ENCODE results near the gene SBK3. TPM values are rescaled to one million over a fixed set of nuclear protein-coding genes. Genes with fewer than 3 reads are reported as not detected.
A peak's percentile ranks its signal among the peaks of the same experiment; 100 is the strongest.

SBK3 gene
- total RNA-seq, 1 donor from 2014 or later, result 3.3 TPM

DNA sequence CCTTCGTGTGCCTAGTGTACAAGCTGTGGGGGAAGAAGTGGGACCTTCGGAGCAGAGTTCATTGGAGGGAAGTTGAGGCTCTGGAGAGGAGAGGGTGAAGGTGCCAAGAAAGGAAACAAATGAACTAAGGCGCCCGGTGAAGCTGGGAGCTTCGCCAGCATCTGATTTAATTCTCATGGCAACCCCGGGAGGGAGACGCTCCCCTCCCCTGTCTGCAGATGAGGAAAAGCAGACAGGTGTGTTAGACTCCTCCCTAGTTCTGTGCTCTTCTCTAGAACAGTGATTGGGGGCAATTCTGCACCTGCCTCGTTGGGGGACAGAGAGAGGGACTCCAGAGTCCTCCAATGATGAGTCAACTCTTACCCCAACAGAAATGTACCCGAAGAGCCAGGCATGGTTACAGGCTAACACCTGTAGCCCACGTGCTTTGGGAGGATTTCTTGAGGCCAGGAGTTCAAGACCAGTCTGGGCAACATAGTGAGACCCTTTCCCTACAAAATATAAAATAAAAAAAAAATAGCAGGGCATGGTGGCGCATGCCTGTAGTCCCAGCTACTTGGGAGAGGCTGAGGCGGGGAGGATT, 52.9 kb downstream of the SBK3 start:
- H3K27ac ChIP-seq, result no peak overlapping the region
- peaks cover 5% of the 10 kb centered on the region for H3F3A ChIP-seq (ENCODE audit: low read depth)
- H3K27ac Mint-ChIP-seq, result peak overlapping the region; percentile 38
- H4K20me1 ChIP-seq (ENCODE audit: low read depth), result peaks cover 6% of the 10 kb centered on the region
- H3K4me2 ChIP-seq, result no peak overlapping the region
- peaks cover 6% of the 10 kb centered on the region for H3K27me3 Mint-ChIP-seq (ENCODE audit: insufficient read depth, low read depth)
- no peak overlapping the region for H3K4me3 Mint-ChIP-seq
- H3K36me3 ChIP-seq, result no peaks in the 10 kb centered on the region
- no peak for DNase-seq (ENCODE audit: low spot score)
- H3K79me2 ChIP-seq (ENCODE audit: low read depth), result no peaks in the 10 kb centered on the region
- H3K9me3 Mint-ChIP-seq, result no peaks in the 10 kb centered on the region
- peaks cover 17% of the 10 kb centered on the region for H3K4me1 ChIP-seq
- no peaks in the 10 kb centered on the region for H3K9me3 ChIP-seq (ENCODE audit: low read depth)
- peaks cover 25% of the 10 kb centered on the region for H3K4me1 Mint-ChIP-seq
- H3K9ac ChIP-seq, result no peak overlapping the region
- no peaks in the 10 kb centered on the region for H3K27me3 ChIP-seq
- H2AFZ ChIP-seq (replicated peaks), result no peak overlapping the region
- no peak overlapping the region for H3K4me3 ChIP-seq
- TF ChIP-seq EZH2phosphoT487 (IDR thresholded peaks at IDR 0.05) (no peak), EZH2 (IDR thresholded peaks at IDR 0.05) (no peak)
- TF ChIP-seq, protein P1, sequence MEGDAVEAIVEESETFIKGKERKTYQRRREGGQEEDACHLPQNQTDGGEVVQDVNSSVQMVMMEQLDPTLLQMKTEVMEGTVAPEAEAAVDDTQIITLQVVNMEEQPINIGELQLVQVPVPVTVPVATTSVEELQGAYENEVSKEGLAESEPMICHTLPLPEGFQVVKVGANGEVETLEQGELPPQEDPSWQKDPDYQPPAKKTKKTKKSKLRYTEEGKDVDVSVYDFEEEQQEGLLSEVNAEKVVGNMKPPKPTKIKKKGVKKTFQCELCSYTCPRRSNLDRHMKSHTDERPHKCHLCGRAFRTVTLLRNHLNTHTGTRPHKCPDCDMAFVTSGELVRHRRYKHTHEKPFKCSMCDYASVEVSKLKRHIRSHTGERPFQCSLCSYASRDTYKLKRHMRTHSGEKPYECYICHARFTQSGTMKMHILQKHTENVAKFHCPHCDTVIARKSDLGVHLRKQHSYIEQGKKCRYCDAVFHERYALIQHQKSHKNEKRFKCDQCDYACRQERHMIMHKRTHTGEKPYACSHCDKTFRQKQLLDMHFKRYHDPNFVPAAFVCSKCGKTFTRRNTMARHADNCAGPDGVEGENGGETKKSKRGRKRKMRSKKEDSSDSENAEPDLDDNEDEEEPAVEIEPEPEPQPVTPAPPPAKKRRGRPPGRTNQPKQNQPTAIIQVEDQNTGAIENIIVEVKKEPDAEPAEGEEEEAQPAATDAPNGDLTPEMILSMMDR (IDR thresholded peaks at IDR 0.05), result no peak
- H3K36me3 Mint-ChIP-seq, result no peaks in the 10 kb centered on the region

- Histone ChIP-seq H4K20me1 (ENCODE audit: low read depth) (peaks cover 13% of the 10 kb centered on the region), H3K27ac (no peak overlapping the region), H3K36me3 (no peaks in the 10 kb centered on the region), H3F3A (ENCODE audit: low read depth) (peaks cover 7% of the 10 kb centered on the region), H3K79me2 (ENCODE audit: low read depth) (no peaks in the 10 kb centered on the region), H3K27me3 (no peaks in the 10 kb centered on the region), H3K4me3 (no peak overlapping the region), H3K9ac (no peak overlapping the region), H2AFZ (replicated peaks) (no peak overlapping the region), H3K9me3 (ENCODE audit: low read depth) (no peaks in the 10 kb centered on the region), H3K4me1 (peaks cover 21% of the 10 kb centered on the region), H3K4me2 (no peak overlapping the region)
- Mint-ChIP-seq H3K36me3 (no peaks in the 10 kb centered on the region), H3K27me3 (ENCODE audit: insufficient read depth, low read depth) (peaks cover 6% of the 10 kb centered on the region), H3K4me3 (no peak overlapping the region), H3K4me1 (peaks cover 32% of the 10 kb centered on the region), H3K27ac (peak overlapping the region; percentile 38), H3K9me3 (no peaks in the 10 kb centered on the region)
- no peak for DNase-seq (ENCODE audit: low spot score)
- TF ChIP-seq, protein P1 (IDR thresholded peaks at IDR 0.05), result no peak
- TF ChIP-seq EZH2 (IDR thresholded peaks at IDR 0.05) (no peak), EZH2phosphoT487 (IDR thresholded peaks at IDR 0.05) (no peak)
Measured at GRCh38 chr19:55491546-55492360, 53.6 kb downstream of the SBK3 start.

Other genes starting within 250 kb of the SBK3 start
- gene TMEM150B, start 220.2 kb downstream of the SBK3 start, total RNA-seq (ENCODE audit: low replicate concordance), result 0.62 TPM in 1 of 2 replicates, not detected in the other
- gene KMT5C, start 205.7 kb downstream of the SBK3 start, total RNA-seq (ENCODE audit: low replicate concordance), result 21.1 and 73.7 TPM in 2 replicates
- gene COX6B2, start 190.8 kb downstream of the SBK3 start, total RNA-seq (ENCODE audit: low replicate concordance), result 0.77 TPM in 1 of 2 replicates, not detected in the other
- 0.09 TPM in 1 of 2 replicates, not detected in the other for gene GARIN5B, start 182.3 kb downstream of the SBK3 start, total RNA-seq (ENCODE audit: low replicate concordance)
- gene IL11, start 175.1 kb downstream of the SBK3 start, total RNA-seq (ENCODE audit: low replicate concordance), result 0.06 and 0.62 TPM in 2 replicates
- not detected in 2 replicates for gene TMEM190, start 168.7 kb downstream of the SBK3 start, total RNA-seq (ENCODE audit: low replicate concordance)
- gene TMEM238, start 161.3 kb downstream of the SBK3 start, total RNA-seq (ENCODE audit: low replicate concordance), result 0.15 TPM in 1 of 2 replicates, not detected in the other
- 1,017 and 1,124 TPM in 2 replicates for gene RPL28, start 159.6 kb downstream of the SBK3 start, total RNA-seq (ENCODE audit: low replicate concordance)
- gene UBE2S, start 137.8 kb downstream of the SBK3 start, total RNA-seq (ENCODE audit: low replicate concordance), result 118 and 159 TPM in 2 replicates
- gene SHISA7, start 102.2 kb downstream of the SBK3 start, total RNA-seq (ENCODE audit: low replicate concordance), result 0.09 and 0.21 TPM in 2 replicates
- 14.8 and 34.4 TPM in 2 replicates for gene ISOC2, start 83.9 kb downstream of the SBK3 start, total RNA-seq (ENCODE audit: low replicate concordance)
- gene C19orf85, start 80.8 kb downstream of the SBK3 start, total RNA-seq (ENCODE audit: low replicate concordance), result not detected in 2 replicates
- gene ZNF628, start 68.9 kb downstream of the SBK3 start, total RNA-seq (ENCODE audit: low replicate concordance), result 5.0 TPM in 1 of 2 replicates, not detected in the other
- 16.2 and 49.2 TPM in 2 replicates for gene NAT14, start 60.4 kb downstream of the SBK3 start, total RNA-seq (ENCODE audit: low replicate concordance)
- 0.56 TPM in 1 of 2 replicates, not detected in the other for gene SSC5D, start 57.1 kb downstream of the SBK3 start, total RNA-seq (ENCODE audit: low replicate concordance)
- gene SBK2, start 8.4 kb downstream of the SBK3 start, total RNA-seq (ENCODE audit: low replicate concordance), result 6.2 TPM in 1 of 2 replicates, not detected in the other
- gene ZNF579, start 35.3 kb upstream of the SBK3 start, total RNA-seq (ENCODE audit: low replicate concordance), result 2.1 and 15.2 TPM in 2 replicates
- 4.8 and 10.8 TPM in 2 replicates for gene FIZ1, start 54.0 kb upstream of the SBK3 start, total RNA-seq (ENCODE audit: low replicate concordance)
- gene ZNF524, start 54.7 kb upstream of the SBK3 start, total RNA-seq (ENCODE audit: low replicate concordance), result 3.2 and 5.4 TPM in 2 replicates
- gene ZNF865, start 60.1 kb upstream of the SBK3 start, total RNA-seq (ENCODE audit: low replicate concordance), result 0.49 and 4.5 TPM in 2 replicates
- 3.9 and 12.5 TPM in 2 replicates for gene ZNF784, start 79.0 kb upstream of the SBK3 start, total RNA-seq (ENCODE audit: low replicate concordance)
- gene ZNF580, start 95.5 kb upstream of the SBK3 start, total RNA-seq (ENCODE audit: low replicate concordance), result 2.8 and 13.4 TPM in 2 replicates
- 12.2 and 32.4 TPM in 2 replicates for gene ZNF581, start 98.1 kb upstream of the SBK3 start, total RNA-seq (ENCODE audit: low replicate concordance)
- gene CCDC106, start 102.7 kb upstream of the SBK3 start, total RNA-seq (ENCODE audit: low replicate concordance), result 7.6 and 24.9 TPM in 2 replicates
- gene U2AF2, start 109.5 kb upstream of the SBK3 start, total RNA-seq (ENCODE audit: low replicate concordance), result 124 and 238 TPM in 2 replicates
- gene EPN1, start 129.7 kb upstream of the SBK3 start, total RNA-seq (ENCODE audit: low replicate concordance), result 16.1 and 75.0 TPM in 2 replicates
- gene NLRP9, start 192.9 kb upstream of the SBK3 start, total RNA-seq (ENCODE audit: low replicate concordance), result not detected in 2 replicates
- not detected in 2 replicates for gene RFPL4A, start 213.6 kb upstream of the SBK3 start, total RNA-seq (ENCODE audit: low replicate concordance)
- not detected in 2 replicates for gene RFPL4AL1, start 223.6 kb upstream of the SBK3 start, total RNA-seq (ENCODE audit: low replicate concordance)

Data from neural progenitor cell (in vitro differentiated cells).